GM21717 (cell line): Measurements from ENCODE around the gene TAF8.
"Not testable (repeated sequence)": the region's sequence is repeated elsewhere in the genome, so short reads cannot be mapped to it uniquely, and the experiment has no call there.

Source experiments
- ATAC-seq: cut with Tn5 transposase; IDR thresholded peaks from one replicate; pipeline ENCODE4 v1.9.1; 2021; ENCODE audit warnings: mild to moderate bottlenecking, moderate library complexity; ENCODE audit not compliant: unreplicated experiment

Gene TAF8, protein sequence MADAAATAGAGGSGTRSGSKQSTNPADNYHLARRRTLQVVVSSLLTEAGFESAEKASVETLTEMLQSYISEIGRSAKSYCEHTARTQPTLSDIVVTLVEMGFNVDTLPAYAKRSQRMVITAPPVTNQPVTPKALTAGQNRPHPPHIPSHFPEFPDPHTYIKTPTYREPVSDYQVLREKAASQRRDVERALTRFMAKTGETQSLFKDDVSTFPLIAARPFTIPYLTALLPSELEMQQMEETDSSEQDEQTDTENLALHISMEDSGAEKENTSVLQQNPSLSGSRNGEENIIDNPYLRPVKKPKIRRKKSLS

DNA sequence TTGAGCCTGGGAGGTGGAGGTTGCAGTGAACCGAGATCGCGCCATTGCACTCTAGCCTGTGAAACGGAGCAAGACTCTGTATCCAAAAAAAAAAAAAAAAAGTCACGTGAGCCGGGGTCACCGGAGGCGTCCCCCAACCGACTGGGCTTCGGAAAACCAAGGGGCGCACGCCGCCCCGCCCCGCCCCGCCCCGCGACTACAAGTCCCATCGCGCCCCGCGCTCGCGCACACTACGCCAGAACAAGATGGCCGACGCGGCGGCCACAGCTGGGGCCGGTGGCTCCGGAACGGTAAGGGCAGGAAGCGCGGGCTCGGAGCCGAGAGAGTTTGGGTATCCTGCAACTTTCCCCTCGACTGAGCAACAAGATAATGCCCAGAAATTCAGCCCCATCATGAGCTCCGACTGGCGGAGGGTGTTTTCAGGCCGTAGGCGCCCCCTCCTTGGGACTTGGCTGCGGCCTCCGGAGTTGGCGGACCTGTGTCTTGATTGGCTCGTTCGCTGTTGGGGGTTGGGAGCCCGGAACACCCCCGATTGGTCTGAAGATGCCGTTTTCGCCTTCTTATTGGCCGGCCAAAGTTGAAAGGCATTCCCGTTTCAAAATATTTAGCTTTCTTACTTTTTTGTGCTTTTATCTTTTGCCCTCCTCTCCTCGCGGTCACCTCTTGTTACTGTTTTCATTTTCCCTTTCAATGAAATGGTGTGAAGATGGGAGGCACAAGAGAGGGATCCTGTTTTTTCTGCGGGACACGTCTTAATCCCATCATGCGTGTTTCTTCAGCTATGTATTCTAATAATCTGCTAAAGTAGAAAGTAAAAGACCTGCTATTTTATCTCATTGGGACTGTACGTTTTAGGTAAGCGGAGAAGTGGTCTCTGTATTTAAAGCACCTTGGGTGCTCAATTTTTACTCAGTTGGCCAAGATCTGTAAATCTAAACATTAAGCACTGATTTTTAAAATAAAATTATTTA lies at the start of gene TAF8:
Gene TAF8 (plus strand): TSS at position 228 of the 971 bp plus-strand sequence. CDS start 18 bp downstream, at position 246.
- peak; percentile 65 for ATAC-seq

DNA sequence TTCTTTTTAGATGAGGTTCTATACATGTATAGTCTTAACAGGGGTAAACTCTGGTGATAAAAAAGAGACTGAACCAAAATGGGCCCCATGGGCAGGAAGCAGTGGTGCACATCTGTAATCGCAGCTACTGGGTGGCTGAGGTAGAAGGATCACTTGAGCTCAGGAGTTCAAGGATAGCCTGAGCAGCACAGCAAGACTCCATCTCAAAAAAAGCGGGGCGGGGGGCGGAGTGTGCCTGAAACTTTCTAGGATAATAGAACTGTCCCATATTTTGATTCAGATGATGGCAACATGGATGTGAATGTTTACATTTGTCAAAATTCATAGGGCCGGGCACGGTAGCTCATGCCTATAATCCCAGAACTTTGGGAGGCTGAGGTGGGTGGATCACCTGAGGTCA lies 48.8 kb upstream of the TAF8 start:
- no peak for ATAC-seq

DNA sequence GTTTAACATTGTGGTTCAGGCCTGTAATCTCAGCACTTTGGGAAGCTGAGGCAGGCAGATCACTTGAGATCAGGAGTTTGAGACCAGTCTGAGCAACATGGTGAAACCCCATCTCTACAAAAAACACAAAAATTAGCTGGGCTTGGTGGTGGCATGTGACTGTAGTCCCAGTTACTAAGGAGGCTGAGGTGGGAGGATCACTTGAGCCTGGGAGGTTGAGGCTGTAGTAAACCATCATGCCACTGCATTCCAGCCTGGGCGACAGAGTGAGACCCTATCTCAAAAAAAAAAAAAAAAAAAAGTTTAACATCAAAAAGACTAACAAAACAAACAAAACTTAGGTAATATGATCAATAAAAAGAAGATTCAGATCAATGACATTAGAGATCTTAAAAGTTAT lies 46.7 kb upstream of the TAF8 start:
- ATAC-seq = not testable (repeated sequence)

DNA sequence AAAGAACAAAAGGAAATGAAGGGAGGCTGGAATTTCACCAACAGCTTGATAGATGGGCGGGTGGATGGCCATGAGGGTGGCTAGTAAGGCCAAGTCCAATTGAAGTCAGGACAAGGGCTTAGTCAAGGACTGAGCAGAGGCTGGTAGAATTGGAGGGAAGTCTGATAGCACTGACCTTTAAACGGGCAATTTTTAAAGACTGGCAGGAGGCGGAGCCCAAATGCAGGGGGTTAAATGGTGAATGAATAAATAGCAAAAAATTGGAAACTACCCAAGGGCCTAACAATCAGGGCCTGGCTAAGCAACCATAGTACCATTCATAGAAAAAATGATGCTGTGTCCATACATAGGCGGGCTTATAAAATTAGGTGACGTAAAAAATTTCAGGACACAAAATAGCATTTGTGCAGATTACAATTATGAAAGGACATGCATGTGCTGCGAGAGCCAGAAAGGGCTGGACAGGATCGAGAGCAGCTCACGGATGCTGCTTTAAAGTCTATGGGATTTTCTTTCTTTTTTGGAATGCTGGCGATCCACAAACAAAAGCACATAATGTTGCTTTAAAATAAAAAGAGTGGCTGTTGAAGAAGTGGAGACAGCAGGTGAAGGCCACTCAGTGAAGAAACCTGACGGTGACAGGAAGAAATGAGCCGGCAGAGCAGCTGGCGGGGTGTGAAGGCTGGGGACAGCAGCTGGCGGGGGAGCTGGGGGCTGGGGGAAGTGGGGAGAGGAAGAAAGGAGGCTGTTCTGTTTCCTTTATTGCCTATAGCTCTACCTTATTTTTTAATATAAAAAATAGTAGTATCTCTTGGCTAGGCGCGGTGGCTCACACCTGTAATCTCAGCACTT lies 42.8 kb upstream of the TAF8 start:
- no peak for ATAC-seq

DNA sequence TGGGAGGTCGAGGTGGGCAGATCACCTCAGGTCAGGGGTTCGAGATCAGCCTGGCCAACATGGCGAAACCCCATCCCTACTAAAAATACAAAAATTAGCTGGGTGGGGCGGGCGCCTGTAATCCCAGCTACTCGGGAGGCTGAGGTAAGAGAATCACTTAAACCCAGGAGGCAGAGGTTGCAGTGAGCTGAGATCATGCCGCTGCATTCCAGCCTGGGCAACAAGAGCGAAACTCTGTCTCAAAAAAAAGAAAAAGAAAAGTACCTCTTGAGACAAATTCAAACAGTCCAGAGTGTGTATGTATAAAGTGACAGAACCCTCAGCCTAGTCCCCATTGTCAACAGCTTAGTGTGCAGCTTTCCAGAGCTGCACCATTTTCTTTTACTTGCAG lies 42.2 kb upstream of the TAF8 start:
- not testable (repeated sequence) for ATAC-seq

DNA sequence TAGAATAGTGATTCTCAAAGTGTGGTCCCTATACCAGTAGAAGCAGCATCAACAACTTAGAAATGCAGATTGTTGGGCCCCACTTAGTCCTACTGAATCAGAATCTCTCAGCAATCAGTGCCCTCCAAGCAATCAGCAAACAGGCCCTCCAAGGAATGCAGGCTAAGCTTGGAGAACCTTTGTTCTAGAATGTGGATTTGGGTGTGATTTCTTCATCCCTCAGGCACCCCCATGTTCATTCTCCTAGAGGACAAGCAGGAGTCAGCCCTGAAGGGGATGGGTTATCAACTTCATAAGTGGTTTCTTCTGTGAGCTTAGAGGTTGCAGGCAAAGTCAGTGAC lies 40.5 kb upstream of the TAF8 start:
- ATAC-seq = no peak

DNA sequence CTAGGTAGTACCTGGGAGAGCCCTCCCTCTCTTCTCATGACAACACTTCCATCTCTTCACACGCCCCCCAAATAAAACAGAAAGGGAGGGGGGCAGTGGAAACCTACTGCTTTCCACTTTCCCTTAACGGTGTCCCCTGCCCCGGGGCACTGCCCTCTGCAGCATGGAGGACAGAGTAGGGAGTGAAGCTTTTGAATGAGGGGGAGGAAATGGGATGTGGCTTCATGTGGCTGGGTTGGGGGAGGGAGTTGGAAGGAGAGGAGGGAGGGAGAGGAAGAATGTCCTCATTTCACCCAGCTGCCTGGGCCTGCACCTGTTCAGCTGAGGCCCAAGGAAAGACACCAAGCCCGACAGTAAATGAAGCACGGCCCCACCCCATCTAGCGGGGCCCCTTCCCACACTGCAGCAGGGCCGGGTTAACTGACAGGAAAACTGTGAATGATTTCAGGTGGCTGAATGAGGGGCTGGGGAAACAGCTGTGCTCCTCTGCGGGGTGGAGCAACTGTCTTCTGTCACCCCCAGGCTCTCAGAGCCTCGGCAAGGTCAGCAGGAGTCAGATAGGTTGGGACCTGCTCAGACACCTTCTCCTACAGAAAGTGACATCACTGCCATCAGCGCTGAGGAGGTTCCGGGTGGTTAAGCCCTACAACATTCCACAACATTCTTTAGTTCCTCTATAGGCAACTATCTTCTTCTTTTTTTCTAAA lies 40.0 kb upstream of the TAF8 start:
- ATAC-seq = no peak

DNA sequence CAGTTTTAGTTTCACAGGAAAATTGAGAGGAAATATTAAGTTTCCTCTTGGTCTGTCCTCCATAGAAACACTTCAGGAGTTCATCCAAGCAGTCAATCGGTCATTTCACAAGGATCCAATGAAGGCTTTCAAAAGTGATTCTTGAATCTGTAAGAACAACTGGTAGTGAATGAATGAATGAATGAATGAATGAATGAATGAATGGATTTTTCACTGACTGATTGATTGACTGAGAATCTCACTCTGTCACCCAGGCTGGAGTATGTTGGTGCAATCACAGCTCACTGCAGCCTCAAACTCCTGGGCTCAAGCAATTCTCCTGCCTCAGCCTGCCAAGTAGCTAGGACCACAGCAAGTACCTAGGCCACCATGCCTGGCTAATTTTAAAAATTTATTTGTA lies 39.4 kb upstream of the TAF8 start:
- ATAC-seq = no peak

DNA sequence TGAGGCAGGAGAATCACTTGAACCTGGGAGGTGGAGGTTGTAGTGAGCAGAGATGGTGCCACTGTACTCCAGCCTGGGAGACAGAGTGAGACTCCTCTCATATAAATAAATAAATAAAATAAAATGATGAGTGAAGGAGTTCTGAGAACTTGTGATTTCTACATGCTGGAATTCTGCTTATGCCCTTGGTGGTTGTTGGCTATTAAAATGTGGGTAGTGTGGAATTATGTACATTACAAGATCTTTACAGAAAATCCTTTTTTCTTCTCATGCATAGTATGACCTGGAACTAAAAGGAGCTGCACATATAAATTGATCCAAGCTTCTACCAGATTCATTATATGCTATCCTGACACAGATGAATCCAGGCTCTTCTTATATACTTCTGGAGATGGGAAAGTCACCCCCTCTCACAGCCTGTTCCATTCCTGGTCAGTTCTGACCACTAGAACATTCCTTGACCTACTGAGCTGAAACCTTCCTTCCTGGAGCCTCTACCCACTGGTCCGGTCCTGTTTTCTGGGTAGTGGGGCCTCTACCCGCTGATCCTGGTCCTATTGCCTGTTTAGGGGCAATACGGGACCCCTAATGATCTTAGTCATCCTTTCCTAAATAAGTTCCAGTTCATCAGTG lies 37.7 kb upstream of the TAF8 start:
- ATAC-seq = no peak

DNA sequence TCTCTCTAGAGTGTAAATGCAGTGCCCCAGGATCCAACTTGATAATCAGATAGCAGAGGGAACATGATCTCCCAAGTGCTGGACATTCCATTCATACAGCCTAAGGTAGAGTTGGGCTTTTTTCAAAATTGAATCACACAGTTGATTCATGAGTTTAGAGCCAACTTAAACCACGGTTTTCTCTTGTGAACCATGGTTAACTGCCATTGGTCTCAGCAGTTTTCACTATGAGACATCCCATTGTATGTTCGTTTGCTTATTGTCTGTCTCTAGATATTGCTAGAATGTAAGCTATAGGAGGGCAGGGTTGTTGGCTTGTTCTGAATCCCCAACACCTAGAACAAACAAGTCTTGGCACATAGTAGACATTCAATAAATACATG lies 37.2 kb upstream of the TAF8 start:
- no peak for ATAC-seq

DNA sequence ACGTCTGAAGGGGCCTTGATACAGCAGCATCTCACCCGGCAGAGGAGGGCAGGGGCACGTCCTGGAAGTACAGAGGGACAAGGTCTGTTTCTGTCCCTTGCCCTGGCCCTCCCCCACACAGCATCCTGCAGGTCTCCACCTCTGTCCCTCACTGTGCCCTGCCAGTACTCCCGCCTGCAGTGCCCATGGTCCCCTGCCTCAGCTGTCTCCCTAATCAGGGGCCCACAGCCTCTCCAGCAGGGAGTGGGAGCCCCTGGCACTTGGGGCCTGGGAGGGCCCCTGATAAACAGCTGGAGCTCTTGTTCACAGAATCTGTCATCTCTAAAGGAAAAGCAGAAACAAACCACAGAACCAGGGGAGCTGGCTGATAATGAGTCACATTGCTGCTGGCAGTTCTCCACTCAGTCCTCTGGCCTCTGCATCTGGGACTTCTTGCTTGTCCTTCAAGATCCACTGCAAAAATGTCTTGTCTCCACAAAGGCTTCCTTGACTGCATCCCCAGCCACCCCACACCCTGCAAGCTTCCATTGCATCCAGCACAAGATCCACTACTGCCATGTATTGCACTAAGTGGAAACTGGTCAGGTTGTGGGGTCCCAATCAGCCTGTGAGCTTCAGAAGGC lies 33.2 kb upstream of the TAF8 start:
- ATAC-seq = peak; percentile 49

DNA sequence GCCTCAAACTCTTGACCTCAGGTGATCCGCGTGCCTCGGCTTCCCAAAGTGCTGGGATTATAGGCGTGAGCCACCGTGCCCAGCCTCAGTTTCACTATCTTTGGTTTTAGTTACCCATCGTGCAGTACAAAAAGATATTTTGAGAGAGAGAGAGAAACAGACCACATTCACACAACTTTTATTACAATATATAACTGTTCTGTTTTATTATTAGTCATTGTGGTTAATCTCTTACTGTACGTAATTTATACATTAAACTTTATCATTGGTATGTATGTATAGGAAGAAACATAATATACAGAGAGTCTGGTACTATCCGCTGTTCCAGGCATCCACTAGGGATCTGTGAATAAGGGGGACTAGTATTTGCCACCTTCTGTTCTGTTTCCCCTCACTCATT lies 29.4 kb upstream of the TAF8 start:
- ATAC-seq = no peak

DNA sequence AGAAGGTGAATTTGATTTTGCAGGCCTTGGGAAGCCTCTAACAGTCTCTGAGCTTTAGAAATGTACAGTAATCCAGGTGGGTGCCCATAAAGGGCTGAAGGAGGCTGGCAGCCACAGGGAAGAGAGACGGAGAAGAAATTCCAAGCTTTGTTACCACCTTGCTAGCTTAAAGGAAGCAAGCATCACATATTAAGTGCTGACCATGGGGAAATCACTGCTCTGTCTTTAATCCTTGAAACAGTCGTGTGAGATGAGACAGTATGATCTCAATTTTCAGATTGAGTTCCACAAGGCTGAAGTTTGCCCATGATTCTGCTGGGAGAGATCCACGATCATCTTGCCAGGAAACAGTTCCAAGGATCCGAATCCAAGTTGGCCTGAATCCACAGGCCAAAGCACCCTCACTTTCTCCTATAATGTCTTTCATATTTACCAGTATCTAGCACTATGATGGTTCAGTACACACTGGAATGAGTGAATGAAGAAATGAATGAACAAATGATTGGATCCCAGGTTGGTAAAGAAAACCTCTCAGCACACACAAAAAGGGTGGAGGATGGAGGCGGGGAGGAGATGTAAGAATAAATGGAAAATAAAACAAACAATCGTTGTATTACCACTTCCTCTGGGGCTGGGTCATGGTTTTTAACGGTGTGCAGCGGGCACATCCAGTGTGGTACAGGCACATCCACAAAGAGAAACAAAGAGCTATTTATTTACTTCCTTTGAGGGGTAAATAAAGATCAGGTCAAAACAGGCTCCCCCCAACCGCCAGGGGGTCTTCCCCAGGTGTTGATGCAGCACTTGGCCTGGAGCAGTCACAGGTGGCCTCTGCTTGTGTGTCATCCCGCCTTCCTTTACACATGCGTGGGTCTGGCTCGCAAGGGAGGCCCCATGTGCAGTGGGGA lies 28.2 kb upstream of the TAF8 start:
- ATAC-seq = no peak

DNA sequence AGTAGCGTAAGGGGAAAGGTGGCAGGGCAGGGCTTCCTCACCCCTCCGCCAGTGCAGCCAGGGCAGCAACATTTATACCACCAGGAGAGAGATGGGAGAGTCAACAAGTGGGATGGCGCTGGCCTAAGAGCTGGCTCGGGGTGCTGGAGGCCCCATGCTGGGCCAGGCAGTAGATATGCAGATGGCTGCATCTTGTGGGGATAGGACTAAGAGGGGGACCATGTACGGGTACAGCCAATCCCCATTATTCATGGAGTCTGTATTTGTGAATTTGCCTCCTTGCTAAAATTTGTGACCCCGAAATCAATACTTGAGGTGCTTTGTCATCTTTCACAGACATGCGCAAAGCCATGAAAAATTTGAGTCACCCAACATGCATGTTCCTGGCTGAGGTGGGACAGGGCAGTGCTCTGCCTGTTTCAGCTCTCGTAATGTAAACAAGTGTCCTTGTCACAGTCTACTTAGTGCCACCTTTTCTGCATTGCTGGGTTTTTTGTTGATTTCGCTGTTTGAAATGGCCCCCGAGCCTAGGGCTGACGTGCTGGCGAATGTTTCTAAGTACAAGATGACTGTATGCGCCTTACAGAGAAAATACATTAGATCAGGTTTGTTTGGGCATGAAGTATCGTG lies 27.5 kb upstream of the TAF8 start:
- no peak for ATAC-seq

DNA sequence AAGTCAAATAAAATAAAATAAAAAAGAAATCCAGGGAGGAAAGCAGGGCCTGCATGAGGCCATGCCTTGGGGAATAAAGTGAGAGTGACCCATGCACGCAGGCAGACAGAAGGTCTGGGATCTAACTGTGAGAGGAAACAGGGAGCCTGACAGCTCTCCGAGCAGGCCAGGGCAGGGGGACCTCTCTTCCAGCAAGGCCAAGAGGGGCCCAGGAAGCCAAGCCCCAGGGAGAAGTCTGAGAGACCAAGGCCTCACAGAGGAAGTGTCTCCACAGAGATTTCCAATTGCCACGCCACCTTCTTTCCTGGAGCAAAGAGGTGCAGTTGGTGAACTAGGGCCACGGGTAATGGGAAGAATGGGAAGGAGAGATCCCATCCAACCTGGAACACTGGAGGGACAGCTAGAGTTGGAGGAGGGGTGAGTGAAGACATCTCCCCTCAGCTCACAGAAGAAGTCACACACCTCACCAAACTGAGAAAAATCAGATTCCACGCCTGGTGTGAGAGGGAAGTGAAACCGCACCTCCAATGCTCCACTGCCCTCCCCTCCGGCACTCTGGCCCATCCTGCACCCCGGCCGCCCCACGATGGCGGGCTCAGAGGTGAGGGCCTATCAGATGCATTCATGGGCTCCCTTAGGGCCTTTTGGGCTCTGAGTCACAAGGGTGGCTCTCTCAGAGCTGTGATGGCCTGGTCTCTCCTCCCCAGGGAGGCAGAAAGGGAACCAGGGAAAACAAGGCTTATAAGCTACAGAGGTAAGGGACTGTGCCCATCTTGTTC lies 25.1 kb upstream of the TAF8 start:
- peak; percentile 51 for ATAC-seq

DNA sequence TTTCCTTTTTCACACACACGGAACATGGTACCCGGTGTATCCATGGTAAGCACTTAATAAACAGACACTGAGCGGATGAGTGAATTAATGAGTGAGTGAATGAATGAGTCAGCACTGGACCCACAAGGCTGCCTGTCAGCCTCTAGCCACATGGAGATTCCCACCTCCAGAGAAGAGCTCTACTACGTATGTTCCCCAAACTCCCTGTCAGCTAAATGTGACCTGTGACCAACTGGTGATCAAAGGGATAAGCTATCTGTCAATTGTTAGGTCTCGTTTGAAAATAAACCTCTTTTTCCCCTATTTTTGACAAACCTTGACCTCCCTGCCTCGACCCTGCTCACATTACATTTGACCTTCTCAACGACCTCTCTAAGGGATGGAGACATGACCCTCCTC lies 24.5 kb upstream of the TAF8 start:
- ATAC-seq = peak; percentile 11

DNA sequence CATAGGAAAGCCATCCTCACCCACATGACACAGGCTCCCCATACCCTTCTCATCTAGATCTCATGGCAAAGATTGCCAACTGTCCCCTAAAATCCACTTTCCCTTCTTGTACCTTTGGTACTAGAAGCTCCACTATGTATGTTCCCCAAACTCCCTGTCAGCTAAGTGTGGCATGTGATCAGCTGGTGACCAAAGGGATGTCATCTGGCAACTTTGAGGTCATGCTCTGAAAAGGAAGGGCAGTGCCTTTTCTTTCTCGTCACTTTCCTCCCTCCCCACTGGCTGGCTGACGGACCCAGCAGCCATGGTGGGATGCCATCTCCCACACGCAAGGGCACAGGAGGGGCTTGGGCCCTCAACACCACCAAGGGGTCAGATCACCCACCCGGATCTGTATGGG lies 23.8 kb upstream of the TAF8 start:
- ATAC-seq = no peak
